DMS 273 (cell line): ENCODE data around the gene NCAPH2.

ENCODE experiments used
- DNase-seq: peaks from one replicate; lab custom pipeline; 2025; ENCODE audit not compliant: unreplicated experiment; lab: John Stamatoyannopoulos, UW

The NCAPH2 gene

DNA sequence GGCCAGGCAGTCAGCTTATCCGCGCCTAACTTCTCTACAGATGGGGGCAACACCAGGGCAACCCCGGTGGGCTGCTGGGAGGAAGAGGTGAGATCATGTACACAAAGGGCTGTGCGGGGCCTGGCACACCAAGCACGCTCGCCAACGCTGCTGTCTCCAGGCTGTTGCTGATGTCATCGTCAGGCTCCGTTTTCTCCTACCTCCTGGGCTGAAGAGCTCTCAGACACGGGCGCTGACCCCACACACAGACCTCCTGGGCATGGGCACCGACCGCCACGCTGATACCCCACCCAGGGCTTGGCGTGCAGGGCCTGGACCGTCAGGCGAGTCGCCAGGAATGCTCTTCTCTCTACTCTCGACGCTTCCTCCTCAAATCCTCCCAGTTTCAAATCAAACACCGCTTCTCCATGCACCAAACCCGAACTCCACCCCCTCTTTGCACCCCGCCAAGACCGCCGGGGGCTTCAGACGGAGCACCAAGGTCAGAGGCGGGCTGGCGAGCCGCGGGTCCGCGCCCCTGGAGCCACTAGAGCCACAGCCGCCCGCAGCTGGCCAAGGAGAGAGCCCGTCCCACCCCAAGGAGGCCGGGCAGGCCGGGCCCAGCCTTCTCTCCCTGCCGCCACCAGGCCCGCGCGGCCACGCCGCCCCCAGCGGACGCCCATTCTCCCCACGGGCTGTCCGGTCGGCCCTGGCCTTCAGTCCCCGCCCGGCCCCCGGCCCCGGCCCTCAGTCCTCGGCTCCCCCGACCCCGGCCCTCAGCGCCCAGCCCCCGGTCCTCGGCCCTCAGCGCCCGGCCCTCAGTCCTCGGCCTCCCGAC is 34.0 kb upstream of the NCAPH2 start:
- DNase-seq: peak; percentile 36

DNA sequence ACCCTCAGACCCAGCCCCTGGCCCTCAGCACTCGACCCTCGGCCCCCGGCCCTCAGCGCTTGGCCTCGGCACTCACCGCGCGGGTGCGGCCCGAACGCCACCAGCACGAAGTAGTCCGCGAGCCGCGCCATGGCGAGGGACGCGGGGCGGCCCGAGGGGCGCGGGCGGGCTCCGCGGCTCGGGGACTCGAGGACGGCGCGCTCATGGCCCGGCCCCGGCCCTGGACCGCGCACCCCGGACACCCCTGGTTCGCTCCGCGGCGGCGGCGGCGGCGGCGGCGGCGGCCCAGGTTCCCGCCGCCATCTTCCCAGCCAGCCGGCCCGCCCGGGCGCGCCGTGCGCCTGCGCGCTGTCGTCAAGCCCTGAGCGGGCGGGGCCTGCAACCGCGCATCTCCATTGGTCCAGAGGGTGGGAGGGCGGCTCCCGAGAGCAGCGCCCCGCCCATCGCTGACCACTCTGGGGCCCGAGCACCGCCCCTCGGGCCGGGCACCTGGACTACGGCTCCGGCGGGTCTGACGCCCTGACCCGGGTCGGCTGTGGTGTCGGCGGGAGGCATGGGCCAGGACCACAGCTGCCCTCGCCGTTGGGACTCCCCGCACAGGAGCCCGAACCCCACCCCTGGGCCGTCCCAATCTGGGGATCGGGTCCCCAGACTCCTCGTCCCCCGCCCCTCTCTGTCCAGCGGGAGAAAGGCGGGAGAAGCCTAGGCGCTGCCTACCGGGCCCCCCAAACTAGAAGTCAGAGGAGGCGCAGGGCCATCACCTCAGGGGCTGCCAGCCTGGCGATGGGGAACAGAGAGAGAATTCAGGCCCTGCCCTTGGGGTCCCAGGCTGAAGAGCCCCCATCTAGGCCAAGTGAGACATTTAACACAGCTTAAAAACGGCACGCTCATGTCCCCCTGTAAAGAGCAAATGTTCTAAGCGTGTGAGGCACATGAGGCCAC is 33.0 kb upstream of the NCAPH2 start, which contains the start of gene SBF1:
Gene SBF1 (minus strand): TSS at position 326 of the 942 bp plus-strand sequence. CDS start 195 bp downstream, at position 131.
- peak; percentile 92 for DNase-seq

DNA sequence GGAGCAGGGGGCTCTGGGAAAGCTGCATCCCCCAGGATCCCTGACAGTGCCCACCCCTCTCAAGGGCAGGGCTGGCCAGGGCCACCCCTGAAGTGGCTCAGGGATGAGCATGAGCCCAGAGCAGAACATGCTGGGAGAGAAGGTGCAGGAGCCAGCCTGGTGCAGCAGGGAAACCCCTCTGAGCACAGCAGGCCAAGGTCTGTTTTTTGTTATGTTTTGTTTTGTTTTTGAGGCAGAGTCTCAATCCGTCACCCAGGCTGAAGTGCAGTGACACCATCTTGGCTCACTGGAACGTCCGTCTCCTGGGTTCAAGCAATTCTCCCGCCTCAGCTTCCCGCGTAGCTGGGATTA is 32.4 kb upstream of the NCAPH2 start:
- DNase-seq: no peak

DNA sequence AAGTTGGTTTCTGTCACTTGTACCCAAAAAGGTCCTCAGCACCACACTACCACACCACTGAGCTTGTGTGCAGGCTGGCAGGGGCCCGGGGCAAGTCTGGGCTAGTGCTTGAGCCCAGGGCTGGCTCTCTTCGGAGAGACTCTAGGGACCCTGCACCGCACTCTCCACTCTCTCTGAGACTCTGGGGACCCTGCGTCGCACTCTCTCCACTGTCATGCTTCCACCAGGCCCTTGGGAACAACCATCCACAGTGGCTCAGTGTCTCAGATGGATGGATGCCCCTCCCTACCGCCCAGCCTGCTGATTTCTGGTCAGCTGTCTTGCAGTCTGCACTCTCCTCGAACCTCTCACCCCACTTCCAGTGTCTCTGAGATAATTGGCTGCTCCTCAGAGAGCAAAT is 31.2 kb upstream of the NCAPH2 start:
- DNase-seq: no peak

DNA sequence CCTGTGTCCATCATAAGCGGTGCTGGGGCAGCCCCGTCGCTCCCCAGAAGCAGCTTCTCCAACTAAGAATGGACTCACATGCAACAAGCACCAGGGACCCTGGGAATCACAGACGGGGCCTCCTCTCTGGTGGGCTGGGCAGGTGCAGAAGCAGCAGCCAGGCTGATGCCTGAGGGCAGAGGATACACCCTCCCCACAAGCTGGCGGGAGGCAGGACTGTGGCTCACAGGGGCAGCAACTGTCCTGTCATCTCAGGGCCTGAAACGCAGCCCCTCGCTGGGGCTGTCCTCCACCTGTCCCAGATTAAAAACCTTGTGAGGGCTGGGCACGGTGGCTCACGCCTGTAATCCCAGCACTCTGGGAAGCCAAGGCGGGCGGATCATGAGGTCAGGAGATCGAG is 30.1 kb upstream of the NCAPH2 start:
- DNase-seq: no peak

DNA sequence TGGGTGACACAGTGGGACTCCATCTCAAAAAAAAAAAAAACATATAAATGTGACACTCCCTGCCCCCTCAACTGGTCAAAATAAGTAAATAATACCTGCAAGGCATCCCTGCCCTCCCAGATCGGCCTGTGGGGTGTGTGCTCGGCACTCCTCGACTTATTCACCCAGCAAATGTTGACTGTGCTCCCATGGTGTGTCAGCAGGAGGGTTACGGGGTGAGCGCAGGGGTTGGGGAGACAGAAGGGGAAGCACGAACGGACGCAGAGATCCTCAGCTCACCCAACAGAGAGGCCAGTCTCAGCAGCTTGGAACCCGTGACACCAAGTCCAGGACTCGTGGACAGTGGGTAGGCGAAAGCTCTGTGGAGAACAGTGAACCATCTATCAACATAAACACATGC is 28.3 kb upstream of the NCAPH2 start:
- no peak for DNase-seq

DNA sequence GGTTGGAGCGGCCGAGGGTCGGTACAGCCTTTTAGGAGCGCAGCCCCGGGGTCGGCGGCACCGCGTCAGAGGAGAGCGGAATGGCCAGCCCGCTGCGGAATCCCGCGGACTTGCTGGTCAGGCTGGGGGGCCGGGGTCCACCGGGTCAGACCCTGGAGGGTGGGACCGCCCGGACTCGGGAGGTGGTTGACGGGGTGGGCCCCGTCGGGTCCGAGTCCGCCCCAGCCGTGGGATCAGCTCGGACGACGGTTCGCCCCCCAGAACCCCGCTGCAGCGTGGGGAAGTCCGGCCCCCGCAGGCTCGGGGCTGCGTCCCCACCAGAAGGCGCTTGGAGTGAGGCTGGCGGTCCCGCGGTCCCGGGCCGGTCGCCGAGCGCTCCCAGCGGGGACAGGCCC is 27.0 kb upstream of the NCAPH2 start:
- no peak for DNase-seq

DNA sequence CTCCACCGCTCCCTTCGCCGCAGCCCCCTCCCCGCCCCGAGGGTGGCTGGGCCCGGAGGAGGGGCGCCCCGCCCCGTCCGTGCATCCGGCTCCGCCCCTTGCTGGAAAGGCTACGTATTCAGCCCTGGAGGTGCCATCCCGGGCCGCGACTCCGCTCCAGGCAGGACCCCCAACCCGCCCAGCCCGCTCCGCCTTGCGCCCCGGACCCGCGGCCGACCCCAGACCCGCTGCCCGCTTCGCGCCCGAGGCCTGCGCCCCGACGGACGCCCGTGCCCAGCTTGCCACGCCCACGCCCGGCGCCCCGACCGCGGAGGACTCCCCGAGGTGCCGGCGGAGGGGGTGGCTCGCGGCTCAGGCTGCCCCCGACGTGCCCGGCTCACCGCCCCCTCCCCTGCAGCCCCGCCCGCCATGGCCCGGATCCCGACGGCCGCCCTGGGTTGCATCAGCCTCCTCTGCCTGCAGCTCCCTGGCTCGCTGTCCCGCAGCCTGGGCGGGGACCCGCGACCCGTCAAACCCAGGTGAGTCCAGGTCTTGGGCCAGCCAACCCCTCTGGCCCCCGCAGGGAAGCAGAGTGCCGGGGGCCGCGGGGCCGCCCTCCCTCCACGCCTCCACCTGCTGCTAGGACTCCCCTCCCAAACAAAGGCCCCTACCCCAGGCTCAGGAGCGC is 26.5 kb upstream of the NCAPH2 start, which contains the start of gene ADM2:
Gene ADM2 (plus strand): TSS at position 104 of the 667 bp plus-strand sequence. CDS start 305 bp downstream, at position 409.
- no peak for DNase-seq

DNA sequence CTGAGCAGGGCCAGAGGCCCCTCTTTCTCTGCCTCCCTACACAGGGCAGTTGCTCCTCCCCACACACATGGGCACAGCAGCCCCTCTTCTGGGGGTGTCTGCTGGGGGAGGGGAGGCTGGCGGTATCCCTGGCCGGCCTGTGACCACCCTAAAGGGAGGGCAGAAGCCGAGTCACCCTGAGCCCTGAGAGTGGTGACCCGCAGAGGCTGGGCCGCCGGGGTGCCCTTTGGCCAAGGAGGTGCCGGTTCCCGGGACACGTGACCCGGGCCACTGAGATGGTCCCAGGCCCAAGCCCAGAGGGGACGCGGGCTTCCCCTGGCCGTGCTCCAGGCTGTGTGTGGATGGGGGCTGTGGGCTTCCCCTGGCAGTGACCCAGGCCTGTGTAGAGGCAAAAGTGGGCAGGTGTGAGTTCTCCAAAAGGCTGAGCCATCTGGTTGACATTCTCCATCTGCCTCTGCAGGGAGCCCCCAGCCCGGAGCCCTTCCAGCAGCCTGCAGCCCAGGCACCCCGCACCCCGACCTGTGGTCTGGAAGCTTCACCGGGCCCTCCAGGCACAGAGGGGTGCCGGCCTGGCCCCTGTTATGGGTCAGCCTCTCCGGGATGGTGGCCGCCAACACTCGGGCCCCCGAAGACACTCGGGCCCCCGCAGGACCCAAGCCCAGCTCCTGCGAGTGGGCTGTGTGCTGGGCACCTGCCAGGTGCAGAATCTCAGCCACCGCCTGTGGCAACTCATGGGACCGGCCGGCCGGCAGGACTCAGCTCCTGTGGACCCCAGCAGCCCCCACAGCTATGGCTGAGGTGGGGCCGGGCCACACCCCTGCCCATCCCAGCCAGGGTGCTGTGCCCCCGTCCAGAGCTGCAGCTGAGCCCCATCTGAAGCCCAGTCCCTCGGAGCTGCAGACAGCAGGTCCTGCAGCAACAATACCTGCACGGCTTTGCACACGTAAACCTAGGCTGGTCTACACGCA is 25.6 kb upstream of the NCAPH2 start:
- DNase-seq: peak; percentile 77

DNA sequence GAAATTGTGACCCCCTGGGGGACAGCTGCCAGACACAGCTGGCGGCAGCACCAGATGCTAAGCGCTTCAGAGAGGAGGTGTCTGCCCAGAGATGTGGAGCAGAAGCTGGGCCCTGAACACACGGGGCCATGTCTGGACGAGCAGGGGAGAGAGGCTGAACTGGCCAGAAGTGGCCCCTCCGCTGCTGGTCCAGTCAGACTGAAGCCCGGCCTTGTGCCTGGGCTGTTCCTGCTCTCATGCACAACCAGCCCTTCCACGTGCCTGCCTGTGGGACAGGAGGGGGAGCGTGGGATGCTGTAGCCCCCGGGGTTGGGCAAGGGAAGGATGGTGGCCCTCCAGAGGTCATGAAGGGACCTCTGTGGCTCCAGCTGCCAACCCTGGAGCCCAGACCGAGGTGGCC is 24.9 kb upstream of the NCAPH2 start:
- peak; percentile 65 for DNase-seq

DNA sequence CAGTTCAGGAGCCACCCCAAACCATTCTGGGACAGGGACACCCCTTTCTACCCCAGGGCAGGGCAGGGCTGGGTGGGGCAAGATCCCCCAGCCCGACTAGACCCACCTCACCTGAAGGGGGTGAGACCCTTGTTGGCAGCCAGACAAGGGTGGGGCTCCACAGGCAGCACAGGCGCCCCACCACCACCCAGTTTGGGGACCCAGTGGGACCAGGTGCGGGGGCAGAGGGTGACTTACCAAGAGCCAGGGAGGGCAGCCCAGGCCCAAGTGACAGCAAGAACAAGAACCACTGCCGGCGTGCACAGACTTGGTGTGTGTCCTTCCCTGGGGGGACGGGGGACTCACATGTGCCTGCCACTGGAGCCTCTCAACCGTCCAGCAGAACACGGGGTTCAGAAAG is 24.5 kb upstream of the NCAPH2 start:
- DNase-seq: no peak

DNA sequence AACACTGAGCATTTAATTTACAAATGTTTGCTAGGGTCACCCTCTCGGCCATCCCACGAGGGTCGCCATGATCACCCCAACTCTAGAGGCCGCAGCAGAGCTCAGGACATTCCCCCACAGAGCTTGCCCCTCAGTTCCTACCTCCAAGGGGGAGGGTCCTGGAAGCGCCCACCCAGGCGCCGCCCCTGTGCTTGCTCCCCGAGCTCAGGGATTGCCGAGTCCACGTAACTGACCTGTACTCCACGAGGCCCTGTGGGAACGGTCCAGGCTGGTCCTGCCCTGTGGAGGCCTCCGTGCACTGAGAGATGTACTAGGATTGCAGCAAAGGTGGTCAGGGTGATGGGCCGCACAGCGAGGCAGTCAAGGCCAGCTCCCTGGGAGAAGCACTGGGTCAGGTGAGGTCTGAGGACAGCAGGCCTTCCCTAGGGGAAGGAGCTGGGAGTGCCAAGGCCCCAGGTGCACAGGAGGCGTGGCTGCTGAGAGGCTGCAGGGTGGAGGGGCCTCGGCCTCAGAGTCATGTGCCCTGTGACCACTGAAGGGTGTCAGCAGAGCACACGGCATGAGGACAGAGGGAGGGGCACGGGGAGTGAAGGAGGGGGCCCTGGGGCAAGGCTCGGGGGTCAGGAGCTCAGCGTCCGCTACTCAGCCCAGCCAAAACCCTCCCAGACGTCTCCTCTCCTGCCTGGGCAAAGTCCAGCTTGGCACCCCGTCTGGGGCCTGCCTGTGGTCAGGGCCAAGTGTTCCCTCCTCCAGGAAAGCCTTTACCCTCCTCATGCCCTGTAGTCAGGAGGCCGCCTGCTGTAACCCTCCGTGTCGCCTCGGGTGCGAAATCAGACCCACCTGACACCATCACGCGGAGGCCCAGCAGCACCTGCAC is 23.8 kb upstream of the NCAPH2 start:
- DNase-seq: no peak

DNA sequence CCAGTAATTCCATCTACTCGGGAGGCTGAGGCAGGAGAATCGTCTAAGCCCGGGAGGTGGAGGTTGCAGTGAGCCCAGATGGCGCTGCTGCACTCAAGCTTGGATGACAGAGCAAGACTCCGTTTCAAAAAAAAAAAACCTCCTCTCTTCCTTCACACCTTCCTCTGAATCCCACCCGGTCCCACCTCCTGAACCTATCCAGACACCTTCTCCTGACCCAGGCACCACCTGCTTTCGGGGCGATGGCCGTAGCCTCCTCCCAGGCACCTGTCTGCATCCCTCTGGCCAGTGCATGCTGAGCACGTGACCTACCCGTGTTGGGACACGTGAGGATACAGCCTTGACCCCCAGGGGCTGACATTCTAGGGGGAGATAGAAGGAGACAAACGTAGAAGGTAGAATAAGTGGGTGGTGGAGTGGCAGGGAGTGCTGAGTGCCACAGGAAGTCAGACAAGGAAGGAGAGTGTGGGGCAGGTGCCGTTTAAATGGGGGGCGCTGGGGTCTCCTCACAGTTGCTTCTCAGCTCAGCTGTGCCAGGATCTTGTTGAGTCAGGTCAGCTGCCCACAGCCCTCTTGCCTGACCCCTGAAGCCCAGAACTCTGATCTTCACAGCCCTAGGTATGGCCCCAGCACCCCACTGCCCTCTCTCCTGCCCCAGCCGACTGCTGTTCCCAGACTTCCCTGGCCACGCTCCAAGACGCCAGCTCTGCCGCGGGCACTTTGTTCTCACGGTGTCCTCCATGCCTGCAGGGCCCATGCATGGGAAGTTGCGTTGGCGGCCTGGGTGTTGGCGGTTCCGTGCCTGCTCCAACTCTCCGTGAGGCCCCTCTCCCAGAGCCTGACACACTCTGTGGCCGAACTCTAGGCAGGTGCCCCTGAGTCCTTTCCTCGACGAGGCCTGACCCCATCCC is 22.5 kb upstream of the NCAPH2 start:
- DNase-seq: peak; percentile 55

DNA sequence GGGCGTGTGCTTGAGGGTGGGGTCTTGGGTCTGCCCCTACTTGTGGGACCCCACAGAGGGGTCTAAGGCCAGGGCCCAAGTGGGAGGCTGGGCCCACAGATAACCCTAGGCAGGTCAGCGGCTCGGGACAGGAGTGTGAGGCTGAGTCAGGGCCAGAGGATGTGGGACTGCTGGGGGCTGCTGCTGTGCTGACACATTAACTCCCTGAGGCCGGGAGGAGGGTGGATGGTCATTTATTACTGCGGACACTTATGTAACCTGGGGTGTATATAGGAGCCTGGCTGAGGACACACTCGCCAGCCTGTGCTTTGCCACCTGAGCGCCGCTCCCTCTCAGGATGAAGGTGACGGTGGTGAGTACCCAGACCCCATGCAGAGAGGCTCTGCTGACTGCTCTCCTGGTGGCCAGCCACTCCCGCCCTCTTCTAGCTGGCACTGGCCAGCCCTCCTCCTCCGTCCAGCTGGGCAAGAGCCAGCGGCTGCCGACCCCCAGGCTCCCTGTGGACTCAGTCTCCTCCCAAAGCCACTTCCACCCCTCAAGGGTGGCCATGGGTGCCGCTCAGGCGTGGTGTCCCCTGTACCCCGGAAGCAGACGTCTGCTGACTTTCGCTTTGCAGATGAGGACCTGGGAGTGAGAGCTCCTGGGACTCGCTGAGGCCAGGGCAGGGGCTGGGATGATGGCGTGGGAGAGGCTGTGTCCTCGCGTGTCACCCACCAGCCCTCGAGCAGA is 21.3 kb upstream of the NCAPH2 start, which contains the start of gene MIOX:
Gene MIOX (plus strand): TSS at position 299 of the 729 bp plus-strand sequence. CDS start 39 bp downstream, at position 338.
- no peak for DNase-seq

DNA sequence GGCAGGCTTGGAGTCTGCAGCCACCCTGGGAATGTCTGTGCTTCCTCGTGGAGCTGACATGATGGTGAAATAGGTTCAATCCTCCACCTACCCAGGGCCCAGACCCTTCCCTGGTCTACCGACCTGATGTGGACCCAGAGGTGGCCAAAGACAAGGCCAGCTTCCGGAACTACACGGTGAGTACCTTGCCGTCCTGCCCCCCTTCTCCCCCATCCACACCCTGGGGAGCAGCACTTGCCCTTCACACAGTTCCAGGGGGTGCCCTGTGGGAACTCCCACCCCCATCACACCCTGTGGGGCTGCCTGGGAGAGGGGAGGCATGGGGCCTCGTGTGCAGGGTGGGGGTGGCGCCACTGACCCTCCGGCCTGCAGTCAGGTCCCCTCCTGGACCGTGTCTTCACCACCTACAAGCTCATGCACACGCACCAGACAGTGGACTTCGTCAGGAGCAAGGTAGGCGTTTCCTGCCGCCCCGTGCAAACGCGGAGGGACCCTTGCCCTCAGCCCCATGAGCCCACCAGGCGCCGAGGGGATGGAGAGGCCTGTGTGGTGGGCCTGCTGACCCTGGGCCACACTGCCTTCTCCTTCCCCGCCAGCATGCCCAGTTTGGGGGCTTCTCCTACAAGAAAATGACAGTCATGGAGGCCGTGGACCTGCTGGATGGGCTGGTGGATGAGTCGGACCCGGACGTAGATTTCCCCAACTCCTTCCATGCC is 20.6 kb upstream of the NCAPH2 start:
- DNase-seq: no peak

DNA sequence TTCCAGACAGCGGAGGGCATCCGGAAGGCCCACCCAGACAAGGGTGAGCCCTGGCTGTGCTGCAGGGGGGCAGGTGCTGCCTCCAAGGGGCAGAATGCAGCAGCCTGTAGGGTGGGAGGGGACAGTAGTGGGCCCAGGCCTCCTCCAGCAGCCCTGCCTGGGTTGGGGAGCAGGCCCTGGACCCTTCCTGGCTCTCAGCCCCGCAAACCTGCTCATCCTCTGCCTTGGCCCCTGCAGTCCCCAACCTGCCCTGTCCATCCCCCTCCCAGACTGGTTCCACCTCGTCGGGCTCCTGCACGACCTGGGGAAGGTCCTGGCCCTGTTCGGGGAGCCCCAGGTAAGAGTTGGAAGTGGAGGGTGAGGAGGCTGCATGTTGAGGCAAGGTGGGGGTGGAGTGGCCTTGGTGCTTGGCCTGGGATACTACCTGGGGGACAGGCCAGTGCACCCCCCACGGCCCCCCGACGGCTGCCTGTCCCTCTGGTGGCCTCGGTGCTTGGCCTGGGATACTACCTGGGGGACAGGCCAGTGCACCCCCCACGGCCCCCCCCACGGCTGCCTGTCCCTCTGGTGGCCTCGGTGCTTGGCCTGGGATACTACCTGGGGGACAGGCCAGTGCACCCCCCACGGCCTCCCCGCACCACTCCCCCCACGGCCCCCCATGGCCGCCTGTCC is 19.9 kb upstream of the NCAPH2 start:
- no peak for DNase-seq
